KOPT-K1 (cell line): ENCODE measurements around the gene PIP4K2B.
A peak's percentile ranks its signal among the peaks of the same experiment; 100 is the strongest.

Experiments
- H3K27ac ChIP-seq: fragments of 200-600 bp; sonication (generic); 2 replicates; pipeline ENCODE4 v1.5.1; 2016; ENCODE audit warnings: antibody characterized with exemption, mild to moderate bottlenecking, low read depth, low read length; ENCODE audit not compliant: poor library complexity, severe bottlenecking
- H3K36me3 ChIP-seq: fragments of 200-600 bp; sonication (generic); 2 replicates; pipeline ENCODE4 v1.5.1; 2017; ENCODE audit warnings: antibody characterized with exemption, mild to moderate bottlenecking, low read length, moderate library complexity; ENCODE audit not compliant: insufficient read depth
- H3K9me3 ChIP-seq: fragments of 200-600 bp; sonication (generic); 2 replicates; pipeline ENCODE4 v1.5.1; 2017; ENCODE audit warnings: antibody characterized with exemption, low read length, mild to moderate bottlenecking; ENCODE audit not compliant: insufficient read depth, poor library complexity, severe bottlenecking

The PIP4K2B gene

GRCh38 chr17:38751808-38752307 is 47.5 kb downstream of the PIP4K2B start:
- H3K36me3 ChIP-seq = peaks cover 31% of the 10 kb centered on the region
- no peaks in the 10 kb centered on the region for H3K9me3 ChIP-seq
- H3K27ac ChIP-seq = peak overlapping the region; percentile 73

GRCh38 chr17:38751144-38751807 is 48.1 kb downstream of the PIP4K2B start:
- Histone ChIP-seq H3K27ac (no peak overlapping the region), H3K36me3 (peaks cover 25% of the 10 kb centered on the region)

GRCh38 chr17:38750312-38751121 is 48.8 kb downstream of the PIP4K2B start:
- Histone ChIP-seq H3K27ac (no peak overlapping the region), H3K36me3 (peaks cover 18% of the 10 kb centered on the region; the same call in 1 of the 2 replicates), H3K9me3 (no peaks in the 10 kb centered on the region)

More at GRCh38 chr17:38751144-38751807, 48.1 kb downstream of the PIP4K2B start:
- H3K9me3 ChIP-seq = no peaks in the 10 kb centered on the region

- Histone ChIP-seq H3K27ac (no peak overlapping the region), H3K9me3 (no peaks in the 10 kb centered on the region)
Observed at GRCh38 chr17:38750044-38750311, 49.4 kb downstream of the PIP4K2B start.

GRCh38 chr17:38749223-38750043 is 49.9 kb downstream of the PIP4K2B start:
- Histone ChIP-seq H3K9me3 (no peaks in the 10 kb centered on the region), H3K27ac (no peak overlapping the region), H3K36me3 (peaks cover 7% of the 10 kb centered on the region; the same call in 1 of the 2 replicates)

More at GRCh38 chr17:38750044-38750311, 49.4 kb downstream of the PIP4K2B start:
- peaks cover 12% of the 10 kb centered on the region; the same call in 1 of the 2 replicates for H3K36me3 ChIP-seq

GRCh38 chr17:38748892-38749222 is 50.5 kb downstream of the PIP4K2B start:
- no peak overlapping the region for H3K27ac ChIP-seq
- H3K9me3 ChIP-seq = no peaks in the 10 kb centered on the region
- H3K36me3 ChIP-seq = peaks cover 2% of the 10 kb centered on the region; the same call in 1 of the 2 replicates

GRCh38 chr17:38748149-38748891 is 51.0 kb downstream of the PIP4K2B start, which contains the start of gene PCGF2:
TSS of gene PCGF2 (minus strand) at chr17:38748336. CDS start at chr17:38740402, 7,934 bp downstream.
- Histone ChIP-seq H3K9me3 (no peaks in the 10 kb centered on the region), H3K27ac (peak within 1 kb of the TSS; percentile 55), H3K36me3 (no peaks in the 10 kb centered on the region)

GRCh38 chr17:38747463-38748148 is 51.8 kb downstream of the PIP4K2B start:
- Histone ChIP-seq H3K27ac (peak overlapping the region; percentile 55), H3K36me3 (no peaks in the 10 kb centered on the region), H3K9me3 (no peaks in the 10 kb centered on the region)

GRCh38 chr17:38746849-38747462 is 52.4 kb downstream of the PIP4K2B start:
- peak overlapping the region; percentile 55 for H3K27ac ChIP-seq

GRCh38 chr17:38746004-38746848 is 53.1 kb downstream of the PIP4K2B start:
- Histone ChIP-seq H3K36me3 (no peaks in the 10 kb centered on the region), H3K27ac (no peak overlapping the region), H3K9me3 (no peaks in the 10 kb centered on the region)

More at GRCh38 chr17:38746849-38747462, 52.4 kb downstream of the PIP4K2B start:
- no peaks in the 10 kb centered on the region for H3K9me3 ChIP-seq
- no peaks in the 10 kb centered on the region for H3K36me3 ChIP-seq

- Histone ChIP-seq H3K36me3 (no peaks in the 10 kb centered on the region), H3K27ac (no peak overlapping the region)
Observed at GRCh38 chr17:38745545-38745944, 53.8 kb downstream of the PIP4K2B start.

GRCh38 chr17:38743556-38744171 is 55.7 kb downstream of the PIP4K2B start:
- Histone ChIP-seq H3K9me3 (no peaks in the 10 kb centered on the region), H3K27ac (no peak overlapping the region), H3K36me3 (no peaks in the 10 kb centered on the region)

More at GRCh38 chr17:38745545-38745944, 53.8 kb downstream of the PIP4K2B start:
- no peaks in the 10 kb centered on the region for H3K9me3 ChIP-seq
